GM19043 (cell line): ENCODE results near the gene GFOD1.
A peak's percentile ranks its signal among the peaks of the same experiment; 100 is the strongest.
"Not testable (repeated sequence)": the region's sequence is repeated elsewhere in the genome, so short reads cannot be mapped to it uniquely, and the experiment has no call there.

Source experiments
- ATAC-seq: cut with Tn5 transposase; IDR thresholded peaks from one replicate; pipeline ENCODE4 v1.9.1; 2021; ENCODE audit warnings: low read depth; ENCODE audit not compliant: unreplicated experiment

GFOD1 gene

DNA sequence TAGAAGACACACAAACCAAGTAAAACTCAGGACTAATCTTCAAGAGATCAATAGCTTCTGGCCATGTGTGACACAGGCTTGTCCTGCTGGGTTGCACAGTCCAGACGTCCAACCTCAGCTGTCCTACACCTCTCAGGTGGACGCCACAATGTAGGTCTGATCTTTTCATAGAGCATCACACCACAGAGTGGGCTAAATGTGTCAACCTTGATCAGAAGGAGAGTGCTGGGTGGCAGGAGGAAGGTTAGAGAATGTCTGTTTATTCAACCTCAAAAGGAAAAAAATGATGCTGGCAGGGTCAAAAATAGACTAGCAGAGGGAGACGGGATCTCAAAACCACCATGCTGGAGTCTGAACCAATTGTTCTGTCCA, 41.7 kb downstream of the GFOD1 start:
- ATAC-seq: no peak

DNA sequence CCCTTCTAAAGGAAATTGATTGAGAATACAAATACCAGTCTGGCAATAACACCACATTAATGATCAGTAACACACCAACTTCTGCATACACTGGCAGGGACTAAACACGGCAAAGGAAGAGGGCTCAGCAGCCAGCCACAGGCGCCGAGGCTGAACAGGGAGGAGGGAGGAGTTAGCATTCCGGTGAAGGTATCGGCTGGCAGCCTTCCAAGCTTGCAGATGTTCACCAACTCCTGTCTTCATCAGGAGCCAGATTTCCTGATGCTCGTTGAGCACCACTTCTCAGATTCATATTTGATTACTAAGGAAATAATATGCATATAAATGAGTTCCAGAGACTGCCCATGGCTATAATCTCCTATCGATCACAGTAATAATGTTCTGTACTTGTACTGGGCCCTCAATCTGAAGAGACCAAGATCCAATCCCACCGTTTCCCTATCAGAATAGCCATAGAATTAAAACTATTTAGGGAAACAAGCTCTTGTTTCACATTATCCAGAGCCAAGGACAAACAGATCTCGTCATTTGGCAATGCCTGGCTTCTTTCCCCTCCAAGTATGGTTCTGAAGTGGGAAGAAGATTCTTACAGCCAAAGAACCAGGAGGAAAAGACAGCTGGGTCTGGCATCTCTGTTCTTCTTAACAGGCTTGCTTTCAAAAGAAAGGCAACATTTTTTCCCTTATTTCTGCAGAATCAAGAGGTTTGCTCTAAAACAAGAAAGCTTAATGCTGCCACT, 42.2 kb downstream of the GFOD1 start:
- ATAC-seq: no peak

DNA sequence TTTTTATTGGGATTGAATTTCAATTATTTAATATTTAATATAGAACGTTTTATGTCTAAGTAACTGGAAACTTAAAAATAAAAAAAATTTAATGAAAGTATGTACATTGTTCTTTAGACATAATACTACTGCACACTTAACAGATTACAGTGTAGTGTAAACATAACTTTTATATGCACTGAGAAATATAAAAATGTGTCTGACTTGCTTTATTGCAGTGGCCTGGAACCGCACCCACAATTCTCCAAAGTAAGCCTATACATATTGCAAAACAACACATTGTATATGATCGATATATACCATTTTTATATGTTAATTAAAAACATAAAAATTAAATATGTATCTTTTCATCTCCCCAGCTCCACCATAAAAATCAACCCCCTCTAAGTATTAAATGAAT, 42.8 kb downstream of the GFOD1 start:
- ATAC-seq: no peak

DNA sequence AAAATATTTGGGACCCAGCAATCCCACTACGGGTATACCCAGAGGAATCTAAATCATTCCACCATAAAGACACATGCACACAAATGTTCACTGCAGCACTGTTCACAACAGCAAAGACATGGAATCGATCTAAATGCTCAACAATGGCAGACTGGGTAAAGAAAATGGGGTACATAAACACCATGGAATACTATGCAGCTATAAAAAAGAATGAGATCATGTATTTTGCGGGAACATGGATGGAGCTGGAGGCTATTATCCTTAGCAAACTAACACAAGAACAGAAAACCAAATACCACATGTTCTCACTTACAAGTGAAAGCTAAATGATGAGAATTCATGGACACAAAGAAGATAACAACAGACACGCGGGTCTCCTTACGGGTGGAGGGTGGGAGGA, 43.4 kb downstream of the GFOD1 start:
- ATAC-seq: not testable (repeated sequence)

DNA sequence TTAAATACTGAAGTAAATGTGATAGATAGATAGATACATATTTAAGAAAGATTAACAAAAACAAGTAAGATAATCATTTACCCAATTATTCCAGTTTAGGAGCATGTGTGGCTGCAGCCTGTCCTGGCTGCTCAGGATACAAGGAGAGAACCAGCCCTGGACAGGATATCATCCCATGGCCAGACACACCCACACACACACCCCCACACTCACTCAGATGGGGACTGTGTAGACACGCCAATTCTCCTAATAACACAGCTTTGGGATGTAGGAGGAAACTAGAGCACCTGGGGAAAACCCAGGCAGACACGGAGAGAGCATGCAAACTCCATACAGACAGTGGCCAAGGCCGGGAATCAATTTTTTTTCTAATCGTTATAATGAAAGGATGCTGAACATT, 45.6 kb downstream of the GFOD1 start:
- no peak for ATAC-seq

DNA sequence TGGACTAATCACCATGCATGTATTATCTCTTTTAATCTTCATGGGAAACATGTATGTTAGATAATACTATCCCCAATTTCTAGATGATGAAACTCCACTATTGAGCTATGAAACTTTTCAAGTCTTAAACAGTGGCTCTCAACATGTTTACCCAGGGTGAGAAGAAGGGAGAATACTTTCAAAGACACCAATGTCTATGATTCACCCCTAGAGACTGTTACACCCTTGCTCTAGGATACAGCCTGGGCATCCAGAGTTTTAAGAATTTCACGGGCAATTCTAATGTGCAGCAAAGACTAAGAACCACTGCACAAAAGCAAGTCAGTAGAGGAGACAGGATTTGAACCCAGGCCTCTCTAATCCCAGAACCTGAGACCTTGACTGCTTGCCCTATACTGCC, 47.8 kb downstream of the GFOD1 start:
- ATAC-seq: no peak

DNA sequence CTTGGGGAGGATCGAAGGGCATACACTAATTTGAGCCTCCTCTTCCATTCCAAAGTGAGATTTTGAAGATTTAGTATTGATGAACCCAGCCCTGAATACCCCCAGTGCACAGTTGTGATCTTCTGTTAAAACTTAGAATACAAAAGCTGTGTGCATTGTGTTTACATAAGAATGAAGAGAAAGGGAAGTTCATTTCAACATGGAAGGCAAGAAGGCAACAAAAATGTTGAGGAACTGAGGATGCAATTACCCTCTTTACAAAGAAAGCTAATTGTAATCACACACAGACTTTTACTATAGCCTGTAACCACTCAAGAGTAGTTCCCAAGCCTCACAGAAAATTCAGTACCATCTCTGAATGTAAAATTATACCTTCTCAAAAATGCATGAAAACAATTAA, 49.3 kb downstream of the GFOD1 start:
- ATAC-seq: no peak

DNA sequence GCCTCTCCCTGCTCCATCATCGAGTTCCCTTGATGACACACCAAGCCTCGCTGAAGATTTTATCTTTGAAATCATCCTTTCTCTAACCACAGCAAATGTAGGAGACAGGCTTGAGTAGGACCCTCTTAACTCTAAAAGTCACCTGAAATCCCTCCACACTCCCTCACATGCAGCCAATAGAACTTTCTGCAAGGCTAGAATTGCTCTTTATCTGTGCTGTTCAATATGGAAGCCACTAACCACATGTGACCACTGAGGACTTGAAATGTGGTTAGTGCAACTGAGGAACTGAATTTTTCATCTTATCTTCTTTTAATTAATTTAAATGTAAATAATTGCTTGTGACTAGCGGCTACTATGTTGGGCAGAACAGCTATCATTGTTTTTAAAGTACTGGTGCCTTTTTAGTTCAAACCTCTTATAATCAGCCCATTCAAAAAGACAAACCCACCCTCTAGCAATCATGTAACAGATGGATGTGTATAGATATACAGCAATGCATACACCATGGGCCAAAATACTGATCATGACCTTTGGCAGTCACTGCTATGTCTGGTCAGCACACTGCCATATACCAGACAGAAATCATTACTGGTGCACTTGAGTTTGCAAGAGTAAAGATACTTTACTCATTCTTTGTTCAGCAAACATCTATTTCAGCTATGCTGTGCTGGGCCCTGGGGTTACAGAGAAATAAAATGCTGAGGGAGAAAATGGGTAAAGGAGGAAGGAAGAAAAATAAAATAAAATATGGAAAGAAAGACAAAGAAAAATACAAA, 50.0 kb downstream of the GFOD1 start:
- ATAC-seq: no peak

DNA sequence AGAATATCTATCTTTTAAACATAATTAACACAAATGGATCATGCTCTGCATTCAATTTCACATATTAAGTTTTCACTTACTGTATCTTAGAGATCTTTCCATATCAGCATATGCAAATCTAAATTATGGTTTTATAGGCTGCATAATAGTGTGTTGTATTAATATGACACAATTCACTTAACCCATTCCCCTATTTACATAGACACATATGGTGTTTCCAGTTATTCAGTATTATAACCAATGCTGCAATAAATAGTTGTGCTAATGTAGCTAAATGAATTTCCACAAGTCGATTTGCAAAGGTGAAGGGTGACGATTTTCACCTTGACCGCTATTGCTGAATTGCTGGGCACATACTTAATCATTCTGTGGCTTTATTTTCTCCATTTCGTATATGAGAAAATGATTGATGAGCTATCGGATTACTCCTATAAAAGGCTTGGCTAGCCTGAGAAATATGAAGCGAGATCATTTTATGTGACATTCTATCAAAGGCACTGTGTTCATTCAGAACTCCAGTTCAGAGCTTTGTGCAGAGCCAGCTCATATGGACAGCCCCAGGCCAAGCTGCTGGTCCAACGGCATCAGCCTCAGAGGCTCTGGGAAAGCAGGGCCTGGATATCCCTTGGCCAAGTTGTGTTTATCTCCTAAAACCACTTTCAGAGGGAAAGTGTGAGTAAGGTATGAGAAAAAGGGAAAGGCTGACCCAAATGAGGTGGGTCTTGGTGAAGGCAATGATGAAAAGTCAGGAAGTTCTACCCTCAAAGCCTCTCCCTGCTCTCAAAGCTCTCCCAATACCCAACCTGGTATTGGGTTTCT, 50.8 kb downstream of the GFOD1 start:
- ATAC-seq: no peak

DNA sequence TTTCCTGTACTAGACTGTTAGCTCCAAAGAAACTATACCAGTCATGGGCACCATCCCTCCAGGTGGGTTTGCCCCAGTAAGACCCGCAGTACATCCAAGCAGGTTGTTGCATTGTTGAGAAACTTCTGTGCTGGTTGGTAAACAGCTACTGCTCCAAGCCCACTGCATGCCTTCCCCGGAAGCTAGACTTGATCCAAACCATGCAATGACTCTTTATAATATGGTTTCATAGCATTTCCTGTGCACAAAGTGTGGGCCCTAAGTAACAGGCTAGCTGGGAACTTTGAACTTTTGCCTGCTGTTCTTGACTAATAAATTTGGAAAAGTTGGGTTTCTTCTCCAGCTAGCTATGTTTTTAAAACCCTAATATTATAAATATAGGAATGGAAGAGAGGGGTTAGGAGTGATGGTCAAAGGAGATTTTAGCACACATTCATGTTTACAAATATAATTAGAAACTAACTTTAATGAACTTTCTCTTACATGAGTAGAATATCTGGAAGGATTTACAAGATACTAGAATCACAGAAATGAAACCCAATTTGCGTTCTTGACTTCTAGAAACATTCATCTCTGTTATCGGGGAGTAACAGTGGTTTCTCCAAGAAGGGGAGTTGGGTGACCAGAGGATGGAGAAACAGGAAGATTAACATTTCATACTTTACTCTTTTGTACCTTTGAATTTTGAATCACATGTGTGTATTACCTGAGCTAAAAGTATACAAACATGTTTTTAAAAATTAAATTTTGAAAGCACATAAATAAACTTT, 51.7 kb downstream of the GFOD1 start:
- ATAC-seq: no peak

DNA sequence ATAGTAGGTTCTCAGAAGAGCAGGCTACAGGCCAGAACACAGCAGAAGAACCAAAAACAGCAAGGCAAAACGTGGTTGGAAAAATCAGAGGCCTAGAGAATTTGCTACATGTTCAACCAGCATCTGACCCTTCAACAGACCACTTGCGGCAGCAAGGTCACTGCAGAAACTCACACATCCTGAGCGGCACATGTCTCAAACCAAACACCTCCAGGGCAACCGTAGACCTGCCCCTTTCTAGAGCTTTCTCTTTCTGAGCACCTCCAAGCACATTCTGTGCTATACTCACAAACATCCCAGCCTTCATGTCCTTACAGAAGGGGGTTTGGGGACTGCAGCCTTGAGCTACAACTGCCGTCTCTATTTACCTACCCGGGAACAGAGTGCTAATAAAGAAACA, 52.6 kb downstream of the GFOD1 start:
- no peak for ATAC-seq

DNA sequence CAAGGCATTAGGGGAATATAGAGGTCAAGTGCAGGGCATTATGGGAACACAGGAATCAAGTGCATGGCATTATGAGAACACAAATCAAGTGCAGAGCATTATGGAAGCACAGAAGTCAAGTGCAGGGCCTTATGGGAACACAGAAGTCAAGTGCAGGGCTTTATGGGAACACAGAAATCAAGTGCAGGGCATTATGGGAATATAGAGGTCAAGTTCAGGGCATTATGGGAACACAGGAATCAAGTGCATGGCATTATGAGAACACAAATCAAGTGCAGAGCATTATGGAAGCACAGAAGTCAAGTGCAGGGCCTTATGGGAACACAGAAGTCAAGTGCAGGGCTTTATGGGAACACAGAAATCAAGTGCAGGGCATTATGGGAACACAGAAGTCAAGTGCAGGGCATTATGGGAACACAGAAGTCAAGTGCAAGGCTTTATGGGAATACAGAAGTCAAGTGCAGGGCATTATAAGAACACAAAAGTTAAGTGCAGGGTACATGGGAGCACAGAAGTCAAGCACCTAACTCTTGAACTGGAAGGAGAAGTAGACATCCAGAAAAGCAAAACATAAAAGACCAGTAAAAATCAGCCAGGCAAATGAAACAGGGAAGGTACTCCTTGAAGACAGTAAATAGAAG, 53.1 kb downstream of the GFOD1 start:
- ATAC-seq: not testable (repeated sequence)

DNA sequence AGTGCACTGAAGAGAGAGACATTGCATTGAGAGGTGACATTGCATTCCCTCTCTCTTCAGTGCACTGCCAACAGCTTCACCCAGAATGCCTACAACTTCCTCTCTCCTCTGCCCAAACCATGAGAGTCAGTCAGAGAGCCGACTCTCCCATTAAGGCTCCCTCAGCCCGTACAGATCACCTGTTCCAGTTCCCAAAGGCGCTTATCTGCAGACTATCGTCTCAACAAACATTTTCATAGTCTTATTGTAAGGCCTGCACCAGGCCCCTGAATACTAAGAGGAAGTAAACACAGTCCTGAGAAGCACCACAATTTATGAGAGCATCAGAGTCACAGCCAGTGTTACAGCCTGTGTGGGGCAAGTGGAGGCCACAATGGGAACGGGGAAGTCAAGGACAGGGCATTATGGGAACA, 53.7 kb downstream of the GFOD1 start:
- no peak for ATAC-seq

DNA sequence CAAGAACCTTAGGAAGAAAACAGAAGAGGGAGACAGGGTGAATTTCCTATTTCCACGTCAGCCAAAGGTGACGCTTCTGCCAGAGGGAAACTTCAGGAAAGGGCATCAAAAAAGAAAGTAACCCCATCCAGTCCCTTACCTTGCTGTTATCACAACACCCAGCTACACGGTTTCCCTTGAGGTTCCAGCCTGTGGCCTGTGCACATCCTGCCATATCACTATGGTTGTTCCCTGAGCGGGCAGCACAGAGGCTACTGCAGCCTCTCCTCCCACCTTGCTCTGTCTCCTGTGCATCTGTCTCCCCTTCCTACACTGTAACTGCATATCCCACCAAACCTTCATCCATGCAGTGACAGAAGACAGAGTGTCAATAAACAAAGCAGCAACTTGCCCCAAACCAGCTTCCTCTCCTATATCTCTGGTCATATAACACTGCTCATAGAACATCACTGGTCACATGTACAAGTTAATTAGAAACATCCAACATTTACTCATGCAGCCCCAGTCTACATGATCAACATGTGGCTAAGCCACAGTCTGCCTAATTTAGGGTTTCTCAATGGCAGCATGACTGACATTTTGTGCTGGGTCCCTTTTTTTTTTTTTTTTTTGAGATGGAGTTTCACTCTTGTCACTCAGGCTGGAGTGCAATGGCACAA, 54.7 kb downstream of the GFOD1 start:
- no peak for ATAC-seq

DNA sequence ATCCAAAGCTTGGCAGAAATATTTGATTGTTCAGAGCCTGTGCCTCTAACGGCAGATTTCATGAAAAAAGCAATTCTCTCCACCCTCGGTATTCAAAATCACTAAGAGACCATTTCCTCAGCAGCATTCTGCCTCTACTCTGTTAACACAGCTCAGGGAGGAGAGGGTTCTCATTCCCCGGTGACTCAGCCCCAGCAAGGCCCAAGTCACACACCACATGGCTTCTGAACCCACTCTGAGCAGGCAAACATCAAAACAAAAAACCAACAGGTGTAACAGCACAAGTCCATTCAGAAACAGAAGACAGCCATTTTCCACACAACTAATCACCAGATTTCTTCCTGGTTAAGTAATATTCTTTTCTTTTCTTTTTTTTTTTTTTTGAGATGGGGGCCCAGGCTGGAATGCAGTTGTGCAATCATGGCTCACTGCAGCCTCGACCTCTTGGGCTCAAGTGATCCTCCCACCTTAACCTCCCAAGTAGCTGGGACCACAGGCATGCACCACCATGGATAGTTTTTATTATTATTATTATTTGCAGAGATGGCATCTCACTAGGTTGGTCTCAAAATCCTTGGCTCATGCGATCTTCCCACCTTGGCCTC, 55.4 kb downstream of the GFOD1 start:
- ATAC-seq: no peak

DNA sequence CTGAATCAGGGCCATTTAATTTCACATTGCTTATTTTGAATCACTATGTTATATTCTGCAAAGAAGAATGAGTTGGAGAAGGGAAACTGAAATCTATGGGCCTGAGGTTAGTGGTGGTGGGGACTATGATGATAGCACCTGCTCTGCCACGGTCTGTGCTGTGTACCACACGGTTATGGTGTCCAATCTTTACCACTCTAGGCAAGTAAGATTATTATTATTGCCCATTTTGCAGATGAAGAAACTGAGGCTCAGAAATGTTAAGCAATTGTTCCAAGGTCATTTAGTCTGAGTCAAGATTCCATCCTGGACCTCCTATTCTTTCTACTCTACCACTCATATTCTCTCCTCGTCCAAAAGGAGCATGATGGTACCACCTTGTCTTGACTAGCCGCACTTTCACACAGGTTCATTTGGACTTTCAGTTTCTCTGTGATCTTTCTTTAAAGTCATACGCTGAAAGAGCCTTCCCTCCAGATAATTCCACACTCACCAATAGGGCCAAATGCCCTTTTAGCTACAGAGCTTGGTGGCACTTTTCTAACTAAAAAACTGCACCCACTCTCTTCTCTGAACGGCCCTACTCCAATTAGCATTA, 56.2 kb downstream of the GFOD1 start:
- no peak for ATAC-seq

DNA sequence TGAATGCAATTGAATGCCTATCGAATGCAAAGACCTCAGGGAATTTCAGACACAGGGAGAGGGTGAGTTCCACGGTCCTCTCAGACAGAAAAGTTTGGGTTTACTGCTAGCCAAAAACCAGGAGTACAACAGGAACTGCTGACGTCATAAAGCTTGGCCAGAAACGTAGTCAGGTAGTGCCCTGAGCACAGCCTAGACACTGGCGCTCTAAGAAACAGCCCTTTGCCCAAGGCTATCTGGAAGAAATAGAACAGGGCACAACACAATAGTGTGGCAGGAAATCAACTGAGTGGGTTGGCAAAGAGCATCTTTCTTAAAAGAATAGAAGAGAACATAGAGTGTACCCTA, 58.0 kb downstream of the GFOD1 start:
- no peak for ATAC-seq

DNA sequence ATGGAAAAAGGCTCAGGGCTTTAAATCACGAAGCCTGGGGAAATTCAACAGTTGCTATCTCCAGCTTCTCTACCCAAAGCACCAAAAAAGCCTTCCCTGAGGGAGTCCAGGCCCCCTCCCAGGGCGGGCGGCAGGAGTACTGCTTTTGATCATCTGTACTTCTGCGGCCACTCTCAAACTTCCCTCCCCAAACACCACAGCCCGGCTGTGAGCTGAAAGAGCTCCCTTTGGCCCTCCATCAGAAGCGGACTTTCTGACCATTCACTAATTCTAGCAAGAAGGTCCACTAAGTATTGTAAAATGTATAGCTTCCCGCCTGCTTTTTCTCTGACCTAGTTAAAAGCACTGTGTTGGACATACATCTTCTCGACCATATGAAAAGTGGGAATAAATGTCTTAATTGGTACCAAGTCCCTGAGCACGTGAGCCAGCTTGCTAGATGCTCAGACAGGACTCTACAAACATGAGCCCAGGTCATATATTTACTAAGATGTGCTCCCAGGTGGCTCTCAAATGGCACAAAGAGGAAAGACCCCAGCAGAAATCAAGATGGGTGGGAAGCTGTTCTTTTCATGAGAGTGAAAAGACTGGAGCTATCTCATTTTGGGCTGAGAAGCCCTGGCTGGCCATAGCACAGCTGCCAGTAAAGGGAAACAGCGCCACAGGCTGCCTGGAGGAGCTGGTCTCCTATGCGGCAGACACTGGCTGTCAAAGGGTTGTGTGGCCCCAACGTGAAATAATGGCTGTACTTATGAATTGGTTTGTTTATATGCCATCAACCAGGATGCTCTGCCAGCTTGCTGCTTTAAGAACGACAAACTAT, 58.6 kb downstream of the GFOD1 start:
- peak; percentile 18 for ATAC-seq
